Retinal pigment epithelial cell (primary cell): ENCODE results near the gene EVA1A.

Experiments
- DNase-seq: peaks from one replicate; pipeline ENCODE4 v3.0.0-alpha.2; 2010; ENCODE audit warnings: low read depth
- H3K4me3 ChIP-seq: 2 replicates; pipeline ENCODE4 v1.5.1; 2011; ENCODE audit warnings: mild to moderate bottlenecking, low read length, control low read depth, moderate library complexity
- CTCF ChIP-seq: conservative IDR thresholded peaks from 2 replicates; pipeline ENCODE4 v1.5.1; 2011; ENCODE audit warnings: low read depth, low read length, control low read depth, inconsistent platforms

EVA1A gene

GRCh38 chr2:75532488-75532887 is 28.3 kb downstream of the EVA1A start:
- no peak for TF ChIP-seq CTCF
- no peak for DNase-seq
- no peak overlapping the region for H3K4me3 ChIP-seq

- no peak overlapping the region for H3K4me3 ChIP-seq
- DNase-seq, result no peak
- TF ChIP-seq CTCF, result no peak
These were observed 32.3 kb downstream of the EVA1A start for GRCh38 chr2:75528221-75528977.

GRCh38 chr2:75527676-75528075 is 33.1 kb downstream of the EVA1A start:
- no peak for TF ChIP-seq CTCF
- DNase-seq, result no peak
- H3K4me3 ChIP-seq, result no peak overlapping the region

GRCh38 chr2:75526842-75527241 is 33.9 kb downstream of the EVA1A start:
- H3K4me3 ChIP-seq, result no peak overlapping the region
- no peak for TF ChIP-seq CTCF
- no peak for DNase-seq

- no peak for TF ChIP-seq CTCF
- H3K4me3 ChIP-seq, result no peak overlapping the region
- no peak for DNase-seq
These were observed 35.1 kb downstream of the EVA1A start for GRCh38 chr2:75525434-75526310.

GRCh38 chr2:75524276-75524911 is 36.3 kb downstream of the EVA1A start:
- H3K4me3 ChIP-seq, result no peak overlapping the region
- no peak for DNase-seq
- TF ChIP-seq CTCF, result no peak
